Stimulated activated CD8-positive, alpha-beta memory T cell treated with anti-CD3 and anti-CD28 coated beads, Interleukin-15, amount 100 ng/mL, for 4 hours (primary cell): ENCODE data around the gene TBX20.
"Not testable (repeated sequence)": the region's sequence is repeated elsewhere in the genome, so short reads cannot be mapped to it uniquely, and the experiment has no call there.

Experiments
- DNase-seq, 2 donors: peaks; one replicate each; pipeline ENCODE4 v3.0.0-alpha.2; 2020; ENCODE audit warnings: low read depth in 2 of 2

Gene TBX20

DNA sequence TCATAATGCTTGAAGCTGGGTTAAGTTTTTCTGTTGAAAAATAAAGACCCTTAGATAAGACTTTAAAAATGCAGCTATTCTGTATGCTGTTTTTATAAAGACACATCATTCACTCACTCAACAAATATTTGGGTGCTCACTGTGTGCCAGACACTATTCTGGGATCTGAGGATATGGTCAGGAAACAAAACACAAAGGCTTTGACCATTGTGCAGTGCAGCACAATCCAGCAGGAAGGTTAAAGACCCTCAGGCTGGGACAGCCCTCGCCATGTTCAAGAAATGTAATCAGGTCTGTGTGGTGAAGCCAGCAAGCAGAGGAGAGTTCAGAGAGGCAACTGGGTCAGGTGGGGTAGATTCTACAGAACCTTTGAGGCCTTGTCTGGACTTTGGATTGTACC lies 31.5 kb downstream of the TBX20 start:
- not testable (repeated sequence) for DNase-seq

DNA sequence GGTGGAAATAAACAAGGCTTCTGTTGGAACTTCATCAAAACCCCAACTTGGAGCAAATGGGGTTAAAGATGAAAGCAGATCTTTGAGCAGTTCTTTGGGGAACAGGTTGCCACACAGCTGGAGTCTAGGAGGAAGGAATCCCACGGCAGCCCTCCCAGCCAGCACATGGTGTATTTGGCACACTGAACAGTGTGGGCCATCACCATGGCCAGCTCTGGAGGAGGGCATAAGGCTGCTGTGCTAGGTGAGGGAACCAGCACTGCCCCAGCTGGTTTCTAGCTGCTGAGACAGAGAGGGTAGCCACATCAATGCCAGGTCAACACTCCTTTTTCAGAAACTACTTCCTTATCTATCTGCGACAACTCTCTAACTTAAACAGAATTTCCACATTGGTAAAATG lies 33.7 kb downstream of the TBX20 start:
- DNase-seq, result not testable (repeated sequence)

DNA sequence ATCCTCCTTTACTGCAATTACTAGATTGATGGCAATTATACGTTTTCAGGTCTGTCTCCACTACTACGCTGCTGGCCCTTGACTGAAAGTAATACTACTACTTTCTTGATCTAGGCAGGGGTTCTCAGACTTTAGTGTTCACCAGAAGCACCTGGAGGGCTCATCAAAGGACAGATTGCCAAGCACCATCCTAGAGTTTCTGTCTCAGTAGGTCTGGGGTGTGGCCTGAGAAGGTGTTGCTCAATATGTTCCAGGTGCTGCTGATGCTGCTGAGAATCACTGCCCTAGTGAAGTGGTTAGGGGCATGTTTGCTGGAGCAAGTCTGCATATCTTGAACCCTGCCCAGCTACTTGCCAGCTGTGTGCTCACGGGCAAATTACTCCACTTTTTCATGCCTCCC lies 37.9 kb downstream of the TBX20 start:
- not testable (repeated sequence) for DNase-seq

DNA sequence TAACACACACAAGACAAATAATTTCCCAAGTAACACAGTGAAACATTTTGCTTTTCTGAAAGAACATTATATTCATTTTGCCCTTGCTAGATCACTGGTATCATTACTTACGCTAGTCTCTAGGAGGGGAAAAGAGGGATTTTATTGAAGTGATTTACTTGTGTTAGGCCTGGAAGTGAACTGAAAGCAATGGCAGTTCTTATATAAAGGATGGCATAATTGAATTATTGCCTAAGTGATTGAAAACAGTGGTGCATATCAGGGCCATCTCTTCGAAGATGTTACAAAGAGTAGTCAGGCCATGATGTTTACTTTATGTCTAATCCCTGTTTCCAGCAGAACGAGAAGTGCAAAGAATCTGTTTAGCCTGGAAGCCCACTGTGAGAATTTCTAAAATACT lies 38.8 kb downstream of the TBX20 start:
- DNase-seq, result not testable (repeated sequence)

DNA sequence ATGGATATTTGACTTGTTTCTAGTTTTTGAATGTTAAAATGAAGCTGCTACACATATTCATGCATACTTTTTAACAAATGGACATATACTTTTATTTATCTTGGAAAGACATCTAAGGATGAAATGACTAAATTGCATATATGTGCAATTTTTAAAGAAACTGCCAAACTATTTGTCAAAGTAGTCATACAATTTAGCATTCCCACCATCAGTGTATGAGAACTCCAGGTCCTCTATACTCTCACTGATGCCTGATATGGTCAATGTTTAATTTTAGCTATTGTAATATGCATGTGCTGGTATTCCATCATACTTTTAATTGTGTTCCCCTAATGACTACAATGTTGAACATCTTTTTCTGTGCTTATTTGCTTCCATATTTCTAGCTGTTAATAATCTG lies 47.0 kb downstream of the TBX20 start:
- DNase-seq, result not testable (repeated sequence)

DNA sequence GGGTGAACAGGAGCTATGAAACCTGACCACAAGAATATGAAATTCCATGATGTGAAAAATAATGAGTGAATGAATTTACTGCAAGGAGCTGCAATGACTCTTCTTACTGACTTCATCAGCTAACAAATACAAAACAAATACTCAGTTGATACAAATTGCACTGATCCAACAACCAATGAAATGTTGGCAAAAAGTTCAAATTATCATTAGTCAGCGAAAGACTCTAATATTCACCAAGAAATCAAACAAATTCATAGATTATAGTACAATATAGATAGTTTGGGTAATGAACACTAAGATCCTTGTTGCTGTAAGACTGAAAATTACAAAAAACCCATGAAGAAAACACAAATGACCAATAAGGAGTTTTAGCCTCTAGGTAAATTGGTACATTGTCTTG lies 49.0 kb downstream of the TBX20 start:
- not testable (repeated sequence) for DNase-seq

DNA sequence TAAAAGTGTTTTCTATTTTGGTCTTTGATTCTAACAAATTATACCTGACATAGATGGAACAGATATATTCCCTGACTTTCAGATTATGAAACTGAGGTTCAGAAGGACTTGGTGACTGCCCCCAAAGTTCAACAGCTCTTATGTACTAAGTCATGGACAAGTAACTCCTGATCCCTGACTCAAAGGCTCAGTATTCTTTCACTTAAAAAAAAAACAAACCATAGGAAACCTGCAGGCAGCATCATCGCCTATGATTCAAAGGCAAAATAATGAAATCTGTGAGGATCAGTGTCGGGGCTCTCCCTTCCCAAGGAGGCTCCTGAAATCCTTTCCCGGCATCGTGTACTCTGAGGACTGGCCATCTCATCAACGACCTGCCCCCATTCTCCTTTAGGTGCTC lies 49.9 kb downstream of the TBX20 start:
- not testable (repeated sequence) for DNase-seq

DNA sequence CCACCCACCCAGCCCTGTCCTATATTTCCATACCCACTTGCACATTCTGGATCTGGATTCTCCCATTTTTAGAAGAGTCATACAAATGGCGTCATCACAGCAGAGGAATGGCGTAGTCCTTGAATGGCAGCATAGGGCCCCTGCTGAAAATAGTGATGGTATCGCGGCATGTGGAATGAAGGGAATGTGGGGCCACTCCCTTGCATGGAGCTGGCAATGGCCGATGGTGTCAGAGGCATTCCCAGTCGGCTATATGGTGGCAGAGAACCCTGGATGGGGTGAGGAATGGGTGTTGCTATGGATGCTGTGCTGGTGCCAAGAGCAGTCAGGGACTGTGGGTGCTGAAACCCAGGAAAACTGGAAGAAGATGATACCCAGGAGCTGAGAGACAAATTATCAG lies 51.5 kb downstream of the TBX20 start:
- DNase-seq, result not testable (repeated sequence)

DNA sequence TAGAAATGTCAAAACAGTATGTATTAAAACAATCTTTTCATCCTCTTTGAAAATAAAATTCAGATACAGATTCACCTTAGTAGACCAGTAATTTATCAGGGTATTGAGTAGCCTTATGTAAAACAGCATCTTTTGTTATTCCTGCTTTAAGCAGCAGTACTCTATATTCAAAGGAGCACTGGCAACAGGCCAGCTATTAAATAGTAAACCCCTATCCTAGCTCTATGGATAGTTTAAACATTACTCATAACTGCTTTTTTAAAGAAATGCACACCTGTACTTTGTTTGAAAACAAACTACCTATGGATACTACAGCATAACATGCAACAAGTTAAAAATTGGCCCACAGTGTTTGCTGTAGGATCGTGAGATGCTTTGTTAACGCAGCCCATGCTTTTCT lies 53.7 kb downstream of the TBX20 start:
- not testable (repeated sequence) for DNase-seq

DNA sequence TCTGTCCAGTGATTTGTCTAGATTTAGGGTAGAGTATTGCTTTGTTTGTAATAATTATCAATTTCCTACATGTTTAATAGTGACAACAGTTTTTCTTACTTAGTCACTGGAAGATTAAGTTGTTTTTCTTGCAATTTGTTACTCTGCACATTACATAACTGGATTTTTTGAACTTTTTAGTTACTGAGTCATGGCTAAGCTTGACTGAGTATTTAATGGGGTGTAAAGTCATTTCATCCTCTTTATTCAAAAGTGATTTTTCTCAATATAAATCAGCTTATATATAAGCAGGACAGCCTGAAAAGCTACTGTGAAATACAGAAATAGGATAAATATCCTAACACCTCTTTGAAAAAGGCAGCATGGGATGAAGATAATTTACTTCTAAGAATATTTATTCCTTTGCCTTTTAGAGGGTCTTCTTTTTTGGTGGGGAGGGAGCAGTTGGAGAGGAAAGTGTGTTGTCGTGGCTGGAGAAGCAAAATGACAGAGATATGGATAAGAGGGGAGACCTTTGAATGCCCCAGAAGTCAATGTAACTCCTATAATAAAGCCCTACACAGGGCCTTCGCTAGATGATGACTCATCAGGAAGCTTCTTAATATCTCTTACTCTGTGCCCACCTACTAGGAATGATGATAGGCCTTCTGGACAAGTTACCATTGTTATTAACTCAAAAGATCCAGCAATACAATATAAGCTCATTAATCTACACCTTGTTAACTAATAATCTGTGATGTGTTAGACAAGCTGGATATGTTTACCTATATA lies 55.3 kb downstream of the TBX20 start:
- DNase-seq, result not testable (repeated sequence)

DNA sequence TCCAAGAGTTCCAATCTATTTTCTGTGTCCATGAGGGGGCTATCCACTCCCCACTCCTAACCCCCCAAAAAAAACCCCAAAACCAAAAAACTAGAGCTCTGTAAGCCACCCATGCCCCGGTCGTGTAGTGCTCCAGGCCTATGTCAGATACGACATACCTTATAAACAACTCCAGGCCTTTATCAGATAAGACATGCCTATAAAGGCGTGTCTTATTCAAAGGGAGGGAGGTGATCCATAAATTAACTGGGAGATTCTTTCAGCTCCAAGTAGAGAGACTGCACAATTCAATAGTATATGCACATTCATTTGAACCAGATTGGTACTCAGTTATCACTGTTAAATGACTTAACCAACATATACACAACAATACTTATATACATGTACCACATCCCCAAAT lies 62.3 kb downstream of the TBX20 start:
- DNase-seq, result not testable (repeated sequence)

DNA sequence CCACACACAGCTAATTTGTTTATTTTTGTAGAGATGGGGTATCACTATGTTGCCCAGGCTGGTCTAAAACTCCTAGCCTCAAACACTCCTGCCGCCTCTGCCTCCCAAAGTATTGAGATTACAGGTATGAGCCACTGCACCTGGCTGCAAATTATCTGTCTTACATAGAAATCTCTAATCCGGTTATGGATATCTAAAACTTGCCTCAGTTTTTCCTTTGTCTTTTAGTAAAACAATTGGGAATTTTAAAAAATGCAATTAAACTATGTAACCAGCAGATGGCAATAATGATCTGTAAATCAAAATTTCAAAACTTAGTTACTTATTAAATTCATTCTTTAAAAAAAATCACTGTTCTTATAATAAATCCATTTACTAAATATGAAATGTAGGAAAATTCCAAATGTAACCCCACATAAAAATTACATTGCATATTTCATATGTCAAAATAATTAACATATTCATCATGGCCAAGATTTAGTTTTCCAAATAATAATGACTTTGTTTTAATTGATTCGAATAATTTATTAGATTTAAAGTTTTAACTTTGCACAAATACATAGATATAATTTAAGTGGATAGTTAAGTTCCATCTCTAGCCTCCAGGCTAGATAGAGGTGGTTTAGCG lies 63.6 kb downstream of the TBX20 start:
- DNase-seq, result not testable (repeated sequence)

DNA sequence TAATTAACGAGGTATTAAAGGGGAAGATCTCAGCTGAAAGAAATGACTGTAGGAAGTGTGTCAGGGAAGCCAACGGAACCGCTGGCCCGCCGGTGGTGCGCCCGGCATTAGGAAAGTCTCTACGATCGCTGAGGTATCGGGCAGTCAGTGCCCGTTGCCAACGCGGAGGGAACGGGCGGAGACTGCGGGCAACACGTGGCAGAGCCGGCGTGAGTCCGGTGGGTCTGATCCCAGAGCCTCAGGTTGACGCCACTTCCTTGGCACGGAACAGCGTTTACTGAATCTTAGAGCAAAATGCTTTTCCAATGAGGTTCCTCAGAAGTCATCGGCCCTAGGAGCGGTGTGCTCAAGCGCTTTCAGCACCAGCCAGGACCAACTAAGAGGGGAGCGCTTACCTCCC lies 67.1 kb downstream of the TBX20 start:
- DNase-seq, result not testable (repeated sequence)

DNA sequence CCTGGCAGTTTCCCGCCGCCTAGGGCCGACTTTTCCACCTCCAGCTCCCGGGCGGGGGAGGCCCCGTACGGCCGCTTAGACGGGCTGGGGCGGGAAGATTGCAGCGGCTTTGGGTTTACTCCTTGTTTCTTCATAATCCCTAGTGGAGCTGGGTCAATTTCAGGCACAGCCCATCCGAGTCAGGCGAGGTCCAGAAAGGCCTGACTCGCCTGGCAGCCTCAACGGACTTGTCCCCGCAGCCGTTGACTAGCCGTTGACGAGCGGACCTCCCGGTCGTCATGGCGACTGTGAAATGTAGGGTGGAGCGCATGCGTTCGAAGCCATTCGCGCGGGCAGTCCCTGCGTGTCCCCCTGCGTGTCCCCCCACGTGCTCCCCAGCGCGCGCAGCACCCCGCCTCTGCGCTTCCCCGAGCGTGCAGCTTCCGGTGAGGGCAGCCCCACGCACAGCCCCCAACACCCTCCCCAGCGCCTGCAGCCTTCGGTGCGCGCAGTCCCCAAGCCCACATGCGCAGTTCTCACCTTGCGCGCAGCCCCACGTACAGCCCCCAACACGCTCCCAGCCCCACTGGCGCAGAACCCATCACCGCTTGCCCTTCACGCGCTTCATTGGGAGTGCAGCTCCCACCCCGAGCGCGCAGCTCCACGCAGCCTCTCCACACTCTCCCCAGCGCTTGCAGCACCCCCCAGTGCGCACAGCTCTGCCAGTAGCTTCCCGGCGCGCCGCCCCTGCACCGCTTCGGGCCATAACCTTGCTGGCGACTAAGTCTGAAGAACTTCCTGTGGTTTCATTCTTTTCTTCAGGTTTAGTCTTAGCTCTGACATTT lies 67.8 kb downstream of the TBX20 start:
- no peak for DNase-seq

DNA sequence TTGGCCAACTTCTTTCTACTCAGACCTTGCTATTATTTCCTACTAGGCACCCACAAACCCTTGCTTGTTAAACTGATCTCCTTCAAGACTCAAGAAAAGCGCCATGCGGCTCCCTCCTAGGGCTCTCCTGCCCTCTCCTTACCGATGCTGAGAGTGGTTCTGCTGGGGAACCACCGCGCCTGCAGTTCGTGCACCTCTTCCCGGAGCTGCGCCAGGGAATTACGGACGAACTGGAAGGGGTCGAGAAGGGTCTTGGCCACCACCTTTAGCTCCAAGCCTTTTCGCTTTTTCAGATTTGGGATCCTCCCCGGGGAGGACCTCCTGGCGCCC lies 68.4 kb downstream of the TBX20 start:
- not testable (repeated sequence) for DNase-seq

DNA sequence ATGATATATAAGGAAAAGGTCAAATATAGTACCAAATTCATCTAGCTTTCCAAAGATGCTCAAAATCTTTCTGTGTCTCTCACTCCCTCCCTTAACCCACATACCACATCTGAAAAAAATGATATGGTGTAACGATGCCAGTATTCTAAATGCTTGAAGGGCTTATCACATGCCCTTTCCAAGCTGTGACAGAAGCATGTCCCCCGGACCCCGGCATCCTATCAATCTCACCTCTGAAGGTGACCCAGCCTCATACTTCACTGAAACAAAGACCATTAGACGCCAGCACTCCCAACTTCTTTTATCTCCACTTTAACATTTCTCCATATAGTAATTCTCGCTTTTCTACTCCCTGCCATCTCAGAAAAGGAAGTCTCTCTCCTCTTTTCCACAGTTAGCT lies 68.9 kb downstream of the TBX20 start:
- not testable (repeated sequence) for DNase-seq

DNA sequence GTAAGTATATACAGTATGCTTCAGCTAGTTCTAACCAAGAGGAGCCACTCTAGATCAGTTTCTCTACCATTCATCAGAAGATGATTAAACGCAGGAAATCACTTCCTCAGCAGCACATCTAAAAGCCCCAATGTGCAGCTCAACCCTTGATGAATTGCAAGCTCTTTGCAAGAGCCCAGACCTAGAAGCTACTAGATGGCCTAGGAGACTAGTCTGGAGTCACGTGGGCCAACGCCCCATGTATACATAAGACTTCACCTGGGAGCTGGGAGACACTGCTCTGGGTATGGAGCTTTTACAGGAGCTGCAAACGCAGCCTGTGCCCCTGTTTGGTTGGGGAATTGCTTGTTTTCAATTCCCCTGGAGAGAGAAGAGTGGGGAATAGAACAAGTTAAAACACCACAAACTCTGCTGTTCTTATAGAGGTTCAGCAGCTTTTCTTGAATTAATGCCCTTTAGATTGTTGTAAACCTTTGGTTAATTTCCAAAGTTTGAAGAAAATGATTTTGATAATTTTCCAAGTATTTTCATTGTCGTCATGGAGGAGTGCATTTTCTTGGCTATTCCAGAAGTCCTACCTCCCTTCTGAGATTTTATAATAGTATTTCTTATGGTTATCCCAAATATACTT lies 69.9 kb downstream of the TBX20 start:
- DNase-seq, result not testable (repeated sequence)

DNA sequence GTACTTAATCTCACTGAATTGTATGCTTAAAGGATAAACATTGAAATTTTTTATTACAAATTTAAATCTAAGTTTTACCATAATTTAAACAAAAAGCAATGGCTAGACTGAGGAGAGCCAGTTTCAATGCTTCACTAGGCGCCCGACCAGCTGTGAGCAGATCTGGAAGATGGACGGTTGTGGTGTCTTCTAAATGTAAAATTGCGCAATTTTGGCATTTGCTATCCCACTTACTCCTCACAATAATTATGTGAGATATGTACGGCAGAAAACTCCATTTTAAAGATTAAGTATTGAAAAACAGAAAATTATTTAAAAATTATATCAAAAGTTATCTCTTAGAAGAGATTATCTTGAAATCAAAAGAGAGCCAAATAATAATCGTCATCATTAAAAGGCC lies 73.2 kb downstream of the TBX20 start:
- not testable (repeated sequence) for DNase-seq

DNA sequence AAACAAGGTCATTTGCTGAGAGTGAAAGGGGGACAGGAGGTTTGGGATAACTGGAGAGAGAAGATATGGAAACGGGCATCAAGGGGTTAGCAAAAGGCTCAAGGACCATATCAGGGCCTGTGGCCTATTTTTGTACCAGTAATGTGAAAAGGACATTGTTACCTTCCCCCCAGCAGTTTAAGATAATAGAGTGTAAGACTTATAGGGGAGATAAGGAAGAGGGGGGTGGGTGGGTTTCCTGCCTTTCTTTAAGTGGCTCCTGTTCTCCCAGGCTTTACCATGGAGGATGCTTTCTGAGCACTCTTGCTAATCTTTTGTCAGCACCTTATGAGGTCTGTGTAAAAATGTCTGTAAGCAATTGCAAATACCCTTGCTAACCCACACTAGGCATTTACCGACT lies 80.7 kb downstream of the TBX20 start:
- DNase-seq, result not testable (repeated sequence)

DNA sequence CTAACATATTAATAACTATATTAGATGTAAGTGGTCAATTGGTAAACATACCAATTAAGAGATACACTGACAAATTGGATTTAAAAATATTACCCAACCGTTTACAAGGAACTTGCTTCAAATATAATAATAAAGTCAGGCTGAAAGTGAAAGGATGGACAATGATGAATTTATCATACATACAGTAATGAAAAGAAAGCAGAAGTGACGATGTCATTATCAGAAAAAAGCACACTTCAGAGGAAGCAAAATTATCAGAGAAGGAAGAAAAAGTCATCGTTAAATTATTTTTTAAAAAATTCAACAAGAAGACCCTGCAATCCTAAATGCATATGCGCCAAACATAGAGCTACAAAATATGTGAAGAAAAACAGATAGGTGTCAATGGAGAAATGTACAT lies 81.8 kb downstream of the TBX20 start:
- not testable (repeated sequence) for DNase-seq

DNA sequence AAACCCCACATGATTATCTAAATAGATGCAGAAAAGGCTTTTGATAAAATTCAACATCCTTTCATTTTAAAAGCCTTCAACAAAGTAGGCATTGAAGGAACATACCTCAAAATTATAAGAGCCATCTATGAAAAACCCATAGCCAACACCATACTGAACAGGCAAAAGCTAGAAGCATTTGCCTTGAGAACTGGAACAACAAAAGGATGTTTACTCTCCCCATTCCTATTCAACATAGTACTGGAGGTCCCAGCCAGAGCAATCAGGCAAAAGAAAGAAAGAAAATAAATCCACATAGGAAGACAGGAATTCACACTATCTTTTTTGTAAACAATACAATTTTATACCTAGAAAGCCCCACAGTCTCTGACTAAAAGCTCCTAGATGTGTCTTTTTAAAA lies 86.2 kb downstream of the TBX20 start:
- DNase-seq, result not testable (repeated sequence)

DNA sequence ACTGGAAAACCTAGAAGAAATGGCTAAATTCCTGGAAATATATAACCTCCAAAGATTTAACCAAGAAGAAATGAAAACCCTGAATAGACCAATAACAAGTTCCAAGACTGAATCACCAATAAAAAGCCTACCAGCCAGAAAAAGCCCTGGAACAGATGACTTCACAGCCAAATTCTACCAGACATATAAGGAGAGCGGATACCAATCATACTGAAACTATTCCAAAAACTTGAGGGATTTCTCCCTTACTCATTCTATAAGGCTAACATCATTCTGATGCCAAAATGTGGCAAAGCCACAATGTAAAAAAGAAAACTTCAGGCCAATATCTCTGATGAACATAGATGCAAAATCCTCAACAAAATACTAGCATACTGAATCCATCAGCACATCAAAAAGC lies 86.7 kb downstream of the TBX20 start:
- not testable (repeated sequence) for DNase-seq
